Measurements from ENCODE around the gene SVIL.

GRCh38 chr10:29608062-29608461, 26.7 kb downstream of the SVIL start:
- TF ChIP-seq POLR2AphosphoS5 (IDR thresholded peaks at IDR 0.05; ENCODE audit: low read depth, low read length) = no peak
- TF ChIP-seq POLR2A (IDR thresholded peaks at IDR 0.05; ENCODE audit: low read depth, low read length) = no peak
